Measurements from ENCODE around the gene TRIM17.

DNA sequence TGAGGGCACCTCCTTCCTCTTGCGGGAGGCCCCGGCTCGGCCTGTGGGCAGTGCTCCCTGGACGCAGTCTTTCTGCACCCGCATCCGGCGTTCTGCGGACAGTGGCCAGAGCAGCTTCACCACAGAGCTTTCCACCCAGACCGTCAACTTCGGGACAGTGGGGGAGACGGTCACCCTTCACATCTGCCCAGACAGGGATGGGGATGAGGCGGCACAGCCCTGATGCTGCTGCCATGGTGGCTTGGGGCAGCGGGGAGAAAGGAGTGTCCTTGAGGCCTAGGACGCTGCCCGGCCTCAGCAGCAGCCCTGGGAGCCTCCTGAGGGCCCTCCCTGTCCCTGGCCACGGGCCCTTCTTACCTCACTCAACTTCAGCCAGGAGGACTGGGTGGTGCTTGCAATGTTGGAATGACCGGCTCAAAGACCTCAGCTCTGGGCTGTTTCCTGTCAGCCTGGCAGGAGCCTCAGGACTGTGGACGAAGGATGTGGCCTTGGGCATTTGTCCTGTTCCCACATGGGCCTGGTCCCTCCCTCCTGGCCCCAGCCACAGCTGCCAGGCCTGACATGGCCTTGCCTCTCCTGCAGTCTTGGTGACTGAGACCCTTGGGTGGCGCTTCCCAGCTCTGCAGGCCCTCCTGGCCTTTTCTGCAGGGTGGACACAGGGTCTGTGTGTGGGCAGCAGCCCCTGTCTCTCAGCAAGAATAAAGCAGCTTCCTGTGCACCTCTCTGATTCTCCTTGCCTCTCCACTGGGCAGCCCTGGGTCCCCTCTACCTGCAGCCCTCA lies 55.9 kb downstream of the TRIM17 start:
- TF ChIP-seq, protein P1, sequence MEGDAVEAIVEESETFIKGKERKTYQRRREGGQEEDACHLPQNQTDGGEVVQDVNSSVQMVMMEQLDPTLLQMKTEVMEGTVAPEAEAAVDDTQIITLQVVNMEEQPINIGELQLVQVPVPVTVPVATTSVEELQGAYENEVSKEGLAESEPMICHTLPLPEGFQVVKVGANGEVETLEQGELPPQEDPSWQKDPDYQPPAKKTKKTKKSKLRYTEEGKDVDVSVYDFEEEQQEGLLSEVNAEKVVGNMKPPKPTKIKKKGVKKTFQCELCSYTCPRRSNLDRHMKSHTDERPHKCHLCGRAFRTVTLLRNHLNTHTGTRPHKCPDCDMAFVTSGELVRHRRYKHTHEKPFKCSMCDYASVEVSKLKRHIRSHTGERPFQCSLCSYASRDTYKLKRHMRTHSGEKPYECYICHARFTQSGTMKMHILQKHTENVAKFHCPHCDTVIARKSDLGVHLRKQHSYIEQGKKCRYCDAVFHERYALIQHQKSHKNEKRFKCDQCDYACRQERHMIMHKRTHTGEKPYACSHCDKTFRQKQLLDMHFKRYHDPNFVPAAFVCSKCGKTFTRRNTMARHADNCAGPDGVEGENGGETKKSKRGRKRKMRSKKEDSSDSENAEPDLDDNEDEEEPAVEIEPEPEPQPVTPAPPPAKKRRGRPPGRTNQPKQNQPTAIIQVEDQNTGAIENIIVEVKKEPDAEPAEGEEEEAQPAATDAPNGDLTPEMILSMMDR (conservative IDR thresholded peaks at IDR 0.05; ENCODE audit: low read depth, low read length), result no peak
- TF ChIP-seq EZH2 (IDR thresholded peaks at IDR 0.05; ENCODE audit: borderline replicate concordance, low read depth, low read length, poor library complexity, severe bottlenecking), result no peak
